Measurements from ENCODE around the gene SSBP3.

Gene SSBP3

GRCh38 chr1:54409156-54410142 lies 3.3 kb upstream of the SSBP3 start:
- peak; percentile 19 for DNase-seq

- no peak for DNase-seq
These were observed 2.2 kb upstream of the SSBP3 start for GRCh38 chr1:54408147-54409066.

- peak; percentile 96 for DNase-seq
These were observed 1.4 kb upstream of the SSBP3 start for GRCh38 chr1:54407404-54408146.

GRCh38 chr1:54407154-54407403 lies 885 bp upstream of the SSBP3 start:
- DNase-seq, result no peak

GRCh38 chr1:54405898-54406293 lies 298 bp downstream of the SSBP3 start:
- DNase-seq, result no peak

- no peak for DNase-seq
These were observed 976 bp downstream of the SSBP3 start for GRCh38 chr1:54404939-54405897.

- no peak for DNase-seq
These were observed 1.9 kb downstream of the SSBP3 start for GRCh38 chr1:54404263-54404662.

- no peak for DNase-seq
These were observed 2.4 kb downstream of the SSBP3 start for GRCh38 chr1:54403808-54404261.

- peak; percentile 22 for DNase-seq
These were observed 2.8 kb downstream of the SSBP3 start for GRCh38 chr1:54403405-54403804.

GRCh38 chr1:54402896-54403295 lies 3.3 kb downstream of the SSBP3 start:
- DNase-seq, result peak; percentile 28

GRCh38 chr1:54401799-54402198 lies 4.4 kb downstream of the SSBP3 start:
- peak; percentile 57 for DNase-seq

GRCh38 chr1:54400329-54400728 lies 5.9 kb downstream of the SSBP3 start:
- no peak for DNase-seq

GRCh38 chr1:54399765-54400164 lies 6.4 kb downstream of the SSBP3 start:
- no peak for DNase-seq

GRCh38 chr1:54398963-54399528 lies 7.1 kb downstream of the SSBP3 start:
- no peak for DNase-seq

GRCh38 chr1:54397980-54398379 lies 8.2 kb downstream of the SSBP3 start:
- no peak for DNase-seq

GRCh38 chr1:54397090-54397591 lies 9.1 kb downstream of the SSBP3 start:
- no peak for DNase-seq

GRCh38 chr1:54396261-54396933 lies 9.8 kb downstream of the SSBP3 start:
- no peak for DNase-seq

- no peak for DNase-seq
These were observed 10.8 kb downstream of the SSBP3 start for GRCh38 chr1:54395281-54395934.

- DNase-seq, result no peak
These were observed 12.1 kb downstream of the SSBP3 start for GRCh38 chr1:54394104-54394503.

GRCh38 chr1:54392401-54392800 lies 13.8 kb downstream of the SSBP3 start:
- DNase-seq, result no peak

All from NCI-H510A treated with DMSO at 0.1 percent for 48 hours (cell line).